Immature natural killer cell (primary cell): ENCODE data around the gene LRP11. TPM values are rescaled to one million over a fixed set of nuclear protein-coding genes. Genes with fewer than 3 reads are reported as not detected.

Source experiments
- DNase-seq, 3 donors: peaks; one replicate each; pipeline ENCODE4 v3.0.0; 2022; ENCODE audit warnings: mixed read lengths in 1 of 3
- H3K27ac Mint-ChIP-seq, 6 donors: one replicate each; pipeline ENCODE4 v1.8.0; 2020; ENCODE audit warnings: mixed read lengths in 6 of 6, mild to moderate bottlenecking in 5 of 6, inconsistent platforms in 4 of 6, moderate library complexity in 3 of 6
- H3K27me3 Mint-ChIP-seq, 3 donors: one replicate each; pipeline ENCODE4 v1.8.0; 2020 to 2021; ENCODE audit warnings: low read depth in 3 of 3, mild to moderate bottlenecking in 3 of 3, mixed read lengths in 3 of 3, moderate library complexity in 3 of 3, inconsistent platforms in 1 of 3
- H3K36me3 Mint-ChIP-seq, 3 donors: one replicate each; pipeline ENCODE4 v1.8.0; 2020; ENCODE audit warnings: mixed read lengths in 3 of 3, inconsistent platforms in 2 of 3, mild to moderate bottlenecking in 2 of 3
- H3K4me1 Mint-ChIP-seq, 2 donors: one replicate each; pipeline ENCODE4 v1.8.0; 2020; ENCODE audit warnings: inconsistent platforms in 2 of 2, mild to moderate bottlenecking in 2 of 2, mixed read lengths in 2 of 2, moderate library complexity in 1 of 2
- H3K4me3 Mint-ChIP-seq, 5 donors: one replicate each; pipeline ENCODE4 v1.8.0; 2020; ENCODE audit warnings: mild to moderate bottlenecking in 5 of 5, mixed read lengths in 5 of 5, inconsistent platforms in 3 of 5, moderate library complexity in 3 of 5
- H3K9me3 Mint-ChIP-seq, 6 donors: one replicate each; pipeline ENCODE4 v1.8.0; 2020; ENCODE audit warnings: mild to moderate bottlenecking in 6 of 6, mixed read lengths in 6 of 6, inconsistent platforms in 4 of 6, moderate library complexity in 3 of 6
- polyA plus RNA-seq, 3 donors: library from polyadenylated mRNA; unstranded; fragments of 300-500 nt; fragmentation: Illumina TruSeq; gene quantifications; one replicate each; pipeline ENCODE4 v1.2.3, GENCODE V29; 2021

LRP11 gene
- polyA plus RNA-seq, 3 donors from 2014 or later: 0.34 to 0.73 TPM; not detected in 1

DNA sequence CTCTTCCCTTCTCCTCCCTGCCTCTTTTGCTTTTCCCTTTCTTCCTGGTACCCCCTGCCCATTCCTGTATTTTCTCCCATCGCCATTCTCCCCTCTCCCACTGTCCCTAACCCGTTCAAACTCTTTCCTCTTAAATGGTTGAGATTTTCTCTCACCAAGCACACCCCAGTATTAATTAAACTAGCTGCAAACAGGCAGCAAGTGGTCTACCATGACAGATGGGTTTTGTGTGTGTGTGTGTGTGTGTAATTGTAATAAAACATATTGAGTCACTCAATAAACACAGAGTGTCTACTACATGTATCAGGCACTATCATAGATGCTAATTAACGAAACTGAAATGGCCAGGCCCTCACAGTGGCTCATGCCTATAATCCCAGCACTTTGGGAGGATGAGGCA, 27.1 kb upstream of the LRP11 start:
- peaks cover 0 to 12% (median 10%) of the 10 kb centered on the region in 3 donors for H3K27me3 Mint-ChIP-seq
- no peak overlapping the region for H3K4me3 Mint-ChIP-seq
- H3K36me3 Mint-ChIP-seq: no peaks in the 10 kb centered on the region
- no peak for DNase-seq
- H3K27ac Mint-ChIP-seq: no peak overlapping the region
- H3K9me3 Mint-ChIP-seq: no peaks in the 10 kb centered on the region
- no peaks in the 10 kb centered on the region for H3K4me1 Mint-ChIP-seq

GRCh38 chr6:149890629-149891045, 26.5 kb upstream of the LRP11 start:
- H3K27me3 Mint-ChIP-seq: peaks cover 0 to 12% (median 10%) of the 10 kb centered on the region in 3 donors
- H3K27ac Mint-ChIP-seq: no peak overlapping the region
- H3K36me3 Mint-ChIP-seq: no peaks in the 10 kb centered on the region
- DNase-seq: no peak
- H3K4me1 Mint-ChIP-seq: no peaks in the 10 kb centered on the region
- no peaks in the 10 kb centered on the region for H3K9me3 Mint-ChIP-seq
- no peak overlapping the region for H3K4me3 Mint-ChIP-seq

GRCh38 chr6:149889326-149889725, 25.2 kb upstream of the LRP11 start:
- DNase-seq: no peak
- H3K27ac Mint-ChIP-seq: no peak overlapping the region
- H3K9me3 Mint-ChIP-seq: no peaks in the 10 kb centered on the region
- no peak overlapping the region for H3K4me3 Mint-ChIP-seq
- H3K4me1 Mint-ChIP-seq: no peaks in the 10 kb centered on the region
- no peaks in the 10 kb centered on the region for H3K36me3 Mint-ChIP-seq
- peaks cover 2 to 12% (median 11%) of the 10 kb centered on the region in 3 donors for H3K27me3 Mint-ChIP-seq

DNA sequence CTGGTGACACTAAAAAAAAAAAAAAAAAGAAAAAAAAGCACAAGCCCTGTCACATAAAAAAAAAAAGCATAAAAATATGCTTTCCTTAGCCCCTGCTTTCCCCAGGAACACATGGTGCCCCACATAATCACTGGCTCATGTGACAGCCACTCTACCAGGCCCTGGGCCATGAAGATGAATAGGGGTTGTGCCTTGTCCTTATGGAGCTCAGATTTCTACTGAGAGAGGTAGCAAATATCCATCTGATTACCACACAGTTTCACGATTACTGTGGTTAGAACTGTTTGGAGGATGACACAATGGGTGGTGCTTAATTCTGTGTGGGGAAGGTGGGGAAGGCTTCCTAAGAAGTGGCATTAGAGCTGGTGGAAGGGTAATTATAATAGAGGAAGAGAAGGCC, 24.5 kb upstream of the LRP11 start:
- no peak overlapping the region for H3K4me3 Mint-ChIP-seq
- no peaks in the 10 kb centered on the region for H3K36me3 Mint-ChIP-seq
- no peak overlapping the region for H3K27ac Mint-ChIP-seq
- no peaks in the 10 kb centered on the region for H3K9me3 Mint-ChIP-seq
- peaks cover 2 to 16% (median 11%) of the 10 kb centered on the region in 3 donors for H3K27me3 Mint-ChIP-seq
- no peak for DNase-seq
- no peaks in the 10 kb centered on the region for H3K4me1 Mint-ChIP-seq

DNA sequence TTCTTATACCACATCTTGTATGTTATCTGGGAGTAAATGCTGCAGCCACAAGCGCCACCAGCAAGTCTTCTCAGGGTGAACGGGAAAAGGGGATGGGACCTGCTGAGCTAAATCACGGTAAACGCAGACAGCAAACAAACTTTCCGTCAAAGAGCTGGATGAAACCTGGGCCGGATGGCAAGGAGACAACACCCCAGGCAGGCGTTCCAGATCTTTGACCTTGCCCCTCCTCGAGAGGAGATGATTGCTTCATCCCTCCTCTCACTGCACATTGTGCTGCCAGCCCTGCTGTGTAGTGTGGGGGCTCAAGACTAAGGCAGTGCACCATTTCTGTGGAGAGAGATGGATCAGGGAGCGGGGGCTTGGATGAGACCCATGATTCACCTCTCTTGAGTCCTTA, 23.9 kb upstream of the LRP11 start:
- no peaks in the 10 kb centered on the region for H3K4me1 Mint-ChIP-seq
- no peak for DNase-seq
- peak overlapping the region in 1 of 6 donors; percentile 56 for H3K27ac Mint-ChIP-seq
- H3K4me3 Mint-ChIP-seq: no peak overlapping the region
- H3K36me3 Mint-ChIP-seq: no peaks in the 10 kb centered on the region
- no peaks in the 10 kb centered on the region for H3K9me3 Mint-ChIP-seq
- peaks cover 2 to 16% (median 11%) of the 10 kb centered on the region in 3 donors for H3K27me3 Mint-ChIP-seq

DNA sequence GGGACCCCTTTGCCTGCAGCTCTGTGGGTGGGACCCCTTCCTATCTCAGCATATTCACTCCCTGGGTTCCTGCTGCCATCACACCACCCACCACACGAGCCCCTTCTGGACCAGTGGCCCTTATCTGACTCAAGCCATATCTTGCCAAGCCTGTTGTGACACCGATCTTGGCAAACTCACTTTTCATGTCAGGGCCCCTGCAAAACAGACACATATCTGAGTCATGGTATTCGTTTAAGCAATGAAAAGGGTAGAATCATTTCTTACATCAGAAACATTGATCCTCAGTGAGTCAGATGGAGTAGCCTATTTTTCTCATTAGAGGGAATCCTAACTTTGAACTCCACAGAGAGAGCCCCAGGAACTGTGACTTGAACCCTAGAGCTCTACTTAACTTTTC, 23.2 kb upstream of the LRP11 start:
- Mint-ChIP-seq H3K4me1 (no peaks in the 10 kb centered on the region), H3K27me3 (peaks cover 2 to 11% (median 9%) of the 10 kb centered on the region in 3 donors), H3K4me3 (no peak overlapping the region), H3K36me3 (no peaks in the 10 kb centered on the region), H3K9me3 (no peaks in the 10 kb centered on the region), H3K27ac (no peak overlapping the region)
- DNase-seq: no peak

DNA sequence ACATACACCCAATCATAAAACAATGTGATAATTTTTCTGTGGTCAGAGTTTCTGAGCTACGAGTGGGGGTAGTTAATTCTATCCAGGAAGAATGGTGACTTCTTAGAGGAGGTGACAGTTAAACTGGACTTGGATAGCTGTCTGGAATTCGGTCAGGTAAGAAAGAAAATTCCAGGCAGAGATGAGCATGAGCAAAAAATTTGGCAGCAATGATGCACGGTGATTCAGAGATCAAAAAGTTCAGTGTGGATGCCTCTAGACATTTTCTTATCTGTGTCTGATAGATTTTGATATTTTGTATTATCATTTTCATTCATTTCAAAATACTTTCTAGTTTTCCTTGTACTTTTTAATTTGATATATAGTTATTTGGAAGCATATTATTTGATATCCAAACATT, 21.7 kb upstream of the LRP11 start:
- Mint-ChIP-seq H3K9me3 (no peaks in the 10 kb centered on the region), H3K27me3 (peaks cover 4 to 7% (median 5%) of the 10 kb centered on the region in 3 donors), H3K27ac (no peak overlapping the region), H3K4me3 (no peak overlapping the region), H3K4me1 (no peaks in the 10 kb centered on the region), H3K36me3 (no peaks in the 10 kb centered on the region)
- DNase-seq: no peak

GRCh38 chr6:149884617-149885016, 20.5 kb upstream of the LRP11 start:
- H3K27ac Mint-ChIP-seq: no peak overlapping the region
- DNase-seq: no peak
- H3K36me3 Mint-ChIP-seq: no peaks in the 10 kb centered on the region
- H3K9me3 Mint-ChIP-seq: no peaks in the 10 kb centered on the region
- peaks cover 8 to 15% (median 9%) of the 10 kb centered on the region in 3 donors for H3K27me3 Mint-ChIP-seq
- H3K4me3 Mint-ChIP-seq: no peak overlapping the region
- no peaks in the 10 kb centered on the region for H3K4me1 Mint-ChIP-seq

DNA sequence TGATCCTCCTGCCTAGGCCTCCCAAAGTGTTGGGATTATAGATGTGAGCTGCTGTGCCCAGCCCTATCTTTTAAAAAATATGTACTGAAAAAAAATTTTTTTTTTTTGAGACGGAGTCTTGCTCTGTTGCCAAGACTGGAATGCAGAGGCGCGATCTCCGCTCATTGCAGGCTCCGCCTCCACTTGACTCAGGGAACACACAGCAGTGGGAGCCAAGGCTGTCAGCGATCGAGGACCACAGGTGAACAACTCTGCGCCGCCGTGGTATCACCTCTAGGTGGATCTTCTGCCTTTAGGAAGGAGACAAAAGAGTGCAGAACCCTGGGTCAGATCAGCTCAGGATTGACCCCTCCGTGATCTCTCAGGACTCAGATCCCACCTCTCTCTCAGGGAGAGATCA, 20.1 kb upstream of the LRP11 start:
- H3K9me3 Mint-ChIP-seq: no peaks in the 10 kb centered on the region
- H3K27ac Mint-ChIP-seq: no peak overlapping the region
- H3K36me3 Mint-ChIP-seq: no peaks in the 10 kb centered on the region
- DNase-seq: no peak
- H3K4me3 Mint-ChIP-seq: no peak overlapping the region
- H3K4me1 Mint-ChIP-seq: no peaks in the 10 kb centered on the region
- peaks cover 8 to 15% (median 9%) of the 10 kb centered on the region in 3 donors for H3K27me3 Mint-ChIP-seq

GRCh38 chr6:149881860-149882259, 17.7 kb upstream of the LRP11 start:
- no peak for DNase-seq
- Mint-ChIP-seq H3K27me3 (peaks cover 9 to 27% (median 12%) of the 10 kb centered on the region in 3 donors), H3K36me3 (no peaks in the 10 kb centered on the region), H3K4me1 (no peaks in the 10 kb centered on the region), H3K4me3 (no peak overlapping the region), H3K9me3 (no peaks in the 10 kb centered on the region), H3K27ac (no peak overlapping the region)

DNA sequence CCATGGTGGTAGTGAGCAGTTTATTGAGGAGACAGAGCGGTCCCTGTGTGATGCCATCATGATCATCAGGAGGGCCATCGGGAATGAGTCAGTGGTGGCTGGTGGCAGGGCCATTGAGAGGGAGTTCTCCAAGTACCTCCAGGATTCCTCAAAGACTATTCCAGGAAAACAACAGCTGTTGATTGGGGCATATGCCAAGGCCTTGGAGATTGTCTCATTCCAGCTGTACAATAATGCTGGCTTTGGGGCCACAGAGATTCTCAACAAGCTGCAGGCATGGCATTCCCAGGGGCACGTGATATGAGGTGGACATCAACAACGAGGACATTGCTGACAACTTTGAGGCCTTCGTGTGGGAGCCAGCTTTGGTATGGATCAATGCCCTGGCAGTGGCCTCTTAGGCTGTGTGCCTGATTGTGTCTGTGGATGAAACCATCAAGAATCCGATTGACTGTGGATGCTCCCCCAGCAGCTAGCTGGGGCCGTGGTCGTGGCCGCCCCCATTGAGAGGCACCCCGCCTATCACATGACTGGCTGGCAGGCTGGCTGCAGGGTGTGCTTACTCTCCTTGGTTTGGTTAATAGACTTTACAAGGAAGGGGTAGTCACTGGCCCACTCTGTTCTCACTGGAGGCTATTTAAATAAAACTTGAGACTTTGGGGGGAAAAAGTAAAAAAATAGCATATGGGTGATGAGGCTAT, 17.1 kb upstream of the LRP11 start:
- Mint-ChIP-seq H3K27me3 (peaks cover 9 to 27% (median 12%) of the 10 kb centered on the region in 3 donors), H3K36me3 (no peaks in the 10 kb centered on the region), H3K27ac (no peak overlapping the region), H3K4me3 (no peak overlapping the region), H3K4me1 (no peaks in the 10 kb centered on the region), H3K9me3 (no peaks in the 10 kb centered on the region)
- DNase-seq: no peak

- peaks cover 11 to 28% (median 11%) of the 10 kb centered on the region in 3 donors for H3K27me3 Mint-ChIP-seq
- H3K4me1 Mint-ChIP-seq: no peaks in the 10 kb centered on the region
- H3K36me3 Mint-ChIP-seq: no peaks in the 10 kb centered on the region
- H3K27ac Mint-ChIP-seq: no peak overlapping the region
- DNase-seq: no peak
- peaks cover 0 to 2% (median 0%) of the 10 kb centered on the region in 6 donors for H3K9me3 Mint-ChIP-seq
- H3K4me3 Mint-ChIP-seq: no peak overlapping the region
These were observed 13.5 kb upstream of the LRP11 start for GRCh38 chr6:149877659-149878058.

DNA sequence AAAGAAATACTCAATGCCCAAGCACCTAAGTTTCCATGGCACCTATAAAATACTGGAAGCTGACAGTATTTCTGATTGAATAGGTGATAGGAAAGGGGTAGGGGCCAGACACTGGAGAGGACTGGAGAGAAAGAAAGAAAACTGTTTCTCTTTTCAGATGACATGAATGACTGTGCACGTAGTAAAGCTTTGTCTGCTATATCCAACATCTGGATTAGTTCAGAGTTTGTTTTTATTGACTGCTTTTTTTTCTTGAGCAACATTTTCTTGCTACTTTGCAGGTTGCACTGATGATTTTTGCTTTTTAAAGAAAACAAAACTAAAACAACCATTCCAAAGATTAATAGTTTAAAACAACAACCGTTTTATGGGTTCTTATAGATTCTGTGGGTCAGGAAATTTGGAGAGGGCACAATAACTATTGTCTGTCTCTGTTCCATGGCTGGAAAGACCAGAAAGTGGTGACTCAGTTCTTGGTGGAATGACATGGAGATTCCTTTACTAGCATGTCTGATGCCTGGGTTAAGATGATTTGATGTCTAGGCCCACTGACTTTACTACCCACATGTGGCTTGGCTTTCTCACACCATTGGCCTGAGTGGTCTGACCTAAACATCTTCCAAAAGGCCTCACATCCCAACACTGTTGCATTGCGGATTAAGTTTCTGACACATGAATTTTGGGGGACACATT, 12.2 kb upstream of the LRP11 start:
- Mint-ChIP-seq H3K36me3 (no peaks in the 10 kb centered on the region), H3K4me3 (no peak overlapping the region), H3K9me3 (peaks cover 0 to 2% (median 0%) of the 10 kb centered on the region in 6 donors), H3K4me1 (no peaks in the 10 kb centered on the region), H3K27ac (no peak overlapping the region), H3K27me3 (peaks cover 11 to 37% (median 11%) of the 10 kb centered on the region in 3 donors)
- no peak for DNase-seq

GRCh38 chr6:149872233-149872632, 8.1 kb upstream of the LRP11 start:
- DNase-seq: no peak
- Mint-ChIP-seq H3K27me3 (peaks cover 4 to 18% (median 7%) of the 10 kb centered on the region in 3 donors), H3K36me3 (no peaks in the 10 kb centered on the region), H3K27ac (no peak overlapping the region), H3K4me3 (no peak overlapping the region), H3K9me3 (peaks cover 0 to 2% (median 0%) of the 10 kb centered on the region in 6 donors), H3K4me1 (no peaks in the 10 kb centered on the region)
